ENCODE results near the gene CCDC43.

CCDC43 gene

GRCh38 chr17:44629314-44629713 is 60.3 kb downstream of the CCDC43 start:
- DNase-seq: no peak
- in situ Hi-C loops (cut with MboI; ENCODE audit: low pct_unique_long_range_greater_than_20kb, low sequenced_read_pairs): loop anchor here (10.0 kb wide), 1 partner anchor 85 kb away; no protein-coding TSS in a partner anchor

GRCh38 chr17:44628243-44629188 is 61.1 kb downstream of the CCDC43 start:
- no peak for DNase-seq
- in situ Hi-C loops (cut with MboI; ENCODE audit: low pct_unique_long_range_greater_than_20kb, low sequenced_read_pairs): loop anchor here (10.0 kb wide), 1 partner anchor 84 kb away; no protein-coding TSS in a partner anchor

- no peak for DNase-seq
- in situ Hi-C loops (cut with MboI; ENCODE audit: low pct_unique_long_range_greater_than_20kb, low sequenced_read_pairs): loop anchor here (10.0 kb wide), 1 partner anchor 83 kb away; no protein-coding TSS in a partner anchor
These were observed 61.9 kb downstream of the CCDC43 start for GRCh38 chr17:44627513-44628242.

Data from KBM-7 (cell line).